ENCODE measurements around the gene NDFIP2.
"Not testable (repeated sequence)": the region's sequence is repeated elsewhere in the genome, so short reads cannot be mapped to it uniquely, and the experiment has no call there.

NDFIP2 gene

DNA sequence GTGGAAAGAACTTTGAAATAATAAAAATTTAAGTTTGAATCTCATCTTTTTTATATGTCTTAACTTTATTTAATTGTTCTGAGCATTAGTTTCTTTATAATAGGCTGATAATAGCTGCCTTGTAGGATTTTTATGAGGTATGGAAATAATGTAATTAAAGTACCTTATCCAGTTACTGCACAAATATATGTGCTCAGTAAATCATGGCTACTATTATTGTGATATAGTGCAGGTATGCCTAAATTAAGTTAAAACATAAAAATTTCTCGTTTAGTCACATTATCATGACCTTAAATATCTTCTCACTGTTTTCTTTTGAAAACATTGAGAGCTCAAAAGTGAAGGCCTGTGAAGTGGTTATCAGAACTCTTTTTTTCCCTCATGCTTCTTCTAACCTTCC is 62.9 kb downstream of the NDFIP2 start:
- Histone ChIP-seq H3K27me3 (ENCODE audit: control insufficient read depth in 2 of 2, insufficient read depth in 2 of 2, low read length in 2 of 2) (no peaks in the 10 kb centered on the region), H3K9me3 (ENCODE audit: control insufficient read depth in 2 of 2, low read length in 2 of 2) (no peaks in the 10 kb centered on the region), H3K4me1 (ENCODE audit: control insufficient read depth in 2 of 2, insufficient read depth in 2 of 2, low read length in 2 of 2) (no peaks in the 10 kb centered on the region), H3K9ac (ENCODE audit: low read depth in 1 of 2, low read length in 2 of 2) (no peak overlapping the region), H3K4me3 (ENCODE audit: low read length in 2 of 2) (no peak overlapping the region), H3K36me3 (ENCODE audit: control insufficient read depth in 2 of 2, insufficient read depth in 2 of 2, low read length in 2 of 2) (peaks cover 2 to 3% of the 10 kb centered on the region in 2 donors), H3K27ac (ENCODE audit: low read depth in 2 of 2, low read length in 2 of 2) (no peak overlapping the region)

GRCh38 chr13:79547211-79548195 is 66.5 kb downstream of the NDFIP2 start:
- no peak overlapping the region for H3K9ac ChIP-seq (ENCODE audit: low read depth in 1 of 2, low read length in 2 of 2)
- no peak overlapping the region for H3K4me3 ChIP-seq (ENCODE audit: low read length in 2 of 2)
- no peaks in the 10 kb centered on the region for H3K36me3 ChIP-seq (ENCODE audit: control insufficient read depth in 2 of 2, insufficient read depth in 2 of 2, low read length in 2 of 2)
- H3K4me1 ChIP-seq (ENCODE audit: control insufficient read depth in 2 of 2, insufficient read depth in 2 of 2, low read length in 2 of 2), result no peaks in the 10 kb centered on the region
- H3K9me3 ChIP-seq (ENCODE audit: control insufficient read depth in 2 of 2, low read length in 2 of 2), result no peaks in the 10 kb centered on the region
- H3K27me3 ChIP-seq (ENCODE audit: control insufficient read depth in 2 of 2, insufficient read depth in 2 of 2, low read length in 2 of 2), result no peaks in the 10 kb centered on the region
- no peak overlapping the region for H3K27ac ChIP-seq (ENCODE audit: low read depth in 2 of 2, low read length in 2 of 2)

DNA sequence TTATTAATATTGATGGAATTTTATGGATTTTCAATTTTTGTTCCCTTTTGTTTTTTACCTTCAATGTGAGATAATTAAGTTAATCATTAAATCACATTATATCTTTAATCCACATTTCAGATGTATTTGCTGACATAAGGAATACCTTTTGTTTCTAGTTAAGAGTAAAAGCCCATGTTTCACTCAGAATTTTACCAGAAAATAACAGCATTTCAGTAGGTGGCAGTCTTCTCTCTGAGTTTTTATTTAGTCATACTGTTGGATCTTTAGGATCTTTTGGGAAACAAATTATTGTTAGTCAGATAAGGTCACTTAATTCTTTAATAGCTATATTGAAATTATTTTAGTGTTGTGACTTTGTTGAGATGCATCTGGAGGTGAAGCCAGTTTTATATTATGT is 67.9 kb downstream of the NDFIP2 start:
- no peaks in the 10 kb centered on the region for H3K27me3 ChIP-seq (ENCODE audit: control insufficient read depth in 2 of 2, insufficient read depth in 2 of 2, low read length in 2 of 2)
- no peak overlapping the region for H3K9ac ChIP-seq (ENCODE audit: low read depth in 1 of 2, low read length in 2 of 2)
- H3K27ac ChIP-seq (ENCODE audit: low read depth in 2 of 2, low read length in 2 of 2), result no peak overlapping the region
- H3K4me3 ChIP-seq (ENCODE audit: low read length in 2 of 2), result no peak overlapping the region
- H3K9me3 ChIP-seq (ENCODE audit: control insufficient read depth in 2 of 2, low read length in 2 of 2), result no peaks in the 10 kb centered on the region
- no peaks in the 10 kb centered on the region for H3K4me1 ChIP-seq (ENCODE audit: control insufficient read depth in 2 of 2, insufficient read depth in 2 of 2, low read length in 2 of 2)
- no peaks in the 10 kb centered on the region for H3K36me3 ChIP-seq (ENCODE audit: control insufficient read depth in 2 of 2, insufficient read depth in 2 of 2, low read length in 2 of 2)

GRCh38 chr13:79549355-79550106 is 68.6 kb downstream of the NDFIP2 start:
- Histone ChIP-seq H3K9ac (ENCODE audit: low read depth in 1 of 2, low read length in 2 of 2) (no peak overlapping the region), H3K4me3 (ENCODE audit: low read length in 2 of 2) (no peak overlapping the region), H3K27me3 (ENCODE audit: control insufficient read depth in 2 of 2, insufficient read depth in 2 of 2, low read length in 2 of 2) (no peaks in the 10 kb centered on the region), H3K36me3 (ENCODE audit: control insufficient read depth in 2 of 2, insufficient read depth in 2 of 2, low read length in 2 of 2) (no peaks in the 10 kb centered on the region), H3K4me1 (ENCODE audit: control insufficient read depth in 2 of 2, insufficient read depth in 2 of 2, low read length in 2 of 2) (no peaks in the 10 kb centered on the region), H3K9me3 (ENCODE audit: control insufficient read depth in 2 of 2, low read length in 2 of 2) (no peaks in the 10 kb centered on the region), H3K27ac (ENCODE audit: low read depth in 2 of 2, low read length in 2 of 2) (no peak overlapping the region)

DNA sequence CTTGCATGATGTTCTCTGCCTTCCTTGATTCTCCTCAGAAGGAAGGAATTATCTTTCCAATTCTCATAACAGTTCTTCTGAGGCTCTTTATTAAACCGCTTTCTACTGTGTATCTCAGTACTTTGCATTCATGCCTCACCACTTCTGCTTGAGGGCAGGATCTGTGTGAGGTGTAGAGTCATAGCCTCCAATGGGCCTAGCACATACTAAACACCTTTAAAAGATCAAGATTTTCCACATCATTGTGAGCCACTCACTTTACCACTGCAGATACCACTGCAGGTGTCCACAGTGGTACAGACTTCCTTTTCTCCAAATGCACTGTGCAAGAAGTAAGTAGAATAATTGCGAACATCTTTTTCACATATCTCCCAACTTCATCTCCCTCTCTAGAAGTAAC is 76.7 kb downstream of the NDFIP2 start:
- H3K27me3 ChIP-seq (ENCODE audit: control insufficient read depth in 2 of 2, insufficient read depth in 2 of 2, low read length in 2 of 2), result no peaks in the 10 kb centered on the region
- no peaks in the 10 kb centered on the region for H3K9me3 ChIP-seq (ENCODE audit: control insufficient read depth in 2 of 2, low read length in 2 of 2)
- no peaks in the 10 kb centered on the region for H3K4me1 ChIP-seq (ENCODE audit: control insufficient read depth in 2 of 2, insufficient read depth in 2 of 2, low read length in 2 of 2)
- no peak overlapping the region for H3K9ac ChIP-seq (ENCODE audit: low read depth in 1 of 2, low read length in 2 of 2)
- peaks cover 0 to 8% of the 10 kb centered on the region in 2 donors for H3K36me3 ChIP-seq (ENCODE audit: control insufficient read depth in 2 of 2, insufficient read depth in 2 of 2, low read length in 2 of 2)
- H3K4me3 ChIP-seq (ENCODE audit: low read length in 2 of 2), result no peak overlapping the region
- no peak overlapping the region for H3K27ac ChIP-seq (ENCODE audit: low read depth in 2 of 2, low read length in 2 of 2)

DNA sequence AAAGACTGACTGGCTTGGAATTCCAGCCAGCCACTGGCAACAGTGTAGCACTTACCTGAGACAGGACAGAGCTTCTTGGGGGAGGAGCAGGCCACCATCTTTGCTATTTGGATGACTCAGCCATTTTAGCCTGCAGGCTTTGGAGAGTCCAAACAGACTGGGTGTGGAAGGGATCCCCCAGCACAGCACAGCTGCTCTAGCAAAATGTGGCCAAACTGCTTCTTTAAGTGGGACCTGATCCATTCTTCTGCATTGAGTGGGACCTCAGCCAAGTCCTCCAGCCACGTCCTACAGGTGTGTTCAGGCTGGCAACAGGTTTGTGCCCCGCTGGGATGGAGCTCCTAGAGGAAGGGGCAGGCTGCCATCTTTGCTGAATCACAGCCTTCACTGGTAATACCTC is 80.0 kb downstream of the NDFIP2 start:
- H3K4me3 ChIP-seq (ENCODE audit: low read length in 2 of 2), result no peak overlapping the region
- H3K4me1 ChIP-seq (ENCODE audit: control insufficient read depth in 2 of 2, insufficient read depth in 2 of 2, low read length in 2 of 2), result no peaks in the 10 kb centered on the region
- H3K9ac ChIP-seq (ENCODE audit: low read depth in 1 of 2, low read length in 2 of 2), result no peak overlapping the region
- no peaks in the 10 kb centered on the region for H3K9me3 ChIP-seq (ENCODE audit: control insufficient read depth in 2 of 2, low read length in 2 of 2)
- peaks cover 0 to 8% of the 10 kb centered on the region in 2 donors for H3K36me3 ChIP-seq (ENCODE audit: control insufficient read depth in 2 of 2, insufficient read depth in 2 of 2, low read length in 2 of 2)
- no peak overlapping the region for H3K27ac ChIP-seq (ENCODE audit: low read depth in 2 of 2, low read length in 2 of 2)
- H3K27me3 ChIP-seq (ENCODE audit: control insufficient read depth in 2 of 2, insufficient read depth in 2 of 2, low read length in 2 of 2), result no peaks in the 10 kb centered on the region

DNA sequence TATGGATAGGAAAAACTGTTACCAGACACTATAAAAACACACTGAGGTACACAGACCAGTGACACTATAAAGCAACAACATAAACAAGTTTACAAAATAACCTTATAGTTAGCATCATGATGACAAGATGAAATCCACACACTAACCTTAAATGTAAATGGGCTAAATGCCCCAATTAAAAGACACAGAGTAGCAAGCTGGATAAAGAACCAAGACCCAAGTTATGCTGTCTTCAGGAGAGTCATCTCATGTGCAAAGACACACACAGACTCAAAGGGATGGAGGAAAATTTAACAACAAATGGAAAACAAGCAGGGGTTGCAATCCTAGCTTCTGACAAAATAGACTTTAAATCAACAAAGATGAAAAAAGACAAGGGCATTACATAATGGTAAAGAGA is 81.6 kb downstream of the NDFIP2 start:
- no peaks in the 10 kb centered on the region for H3K9me3 ChIP-seq (ENCODE audit: control insufficient read depth in 2 of 2, low read length in 2 of 2)
- no peaks in the 10 kb centered on the region for H3K27me3 ChIP-seq (ENCODE audit: control insufficient read depth in 2 of 2, insufficient read depth in 2 of 2, low read length in 2 of 2)

DNA sequence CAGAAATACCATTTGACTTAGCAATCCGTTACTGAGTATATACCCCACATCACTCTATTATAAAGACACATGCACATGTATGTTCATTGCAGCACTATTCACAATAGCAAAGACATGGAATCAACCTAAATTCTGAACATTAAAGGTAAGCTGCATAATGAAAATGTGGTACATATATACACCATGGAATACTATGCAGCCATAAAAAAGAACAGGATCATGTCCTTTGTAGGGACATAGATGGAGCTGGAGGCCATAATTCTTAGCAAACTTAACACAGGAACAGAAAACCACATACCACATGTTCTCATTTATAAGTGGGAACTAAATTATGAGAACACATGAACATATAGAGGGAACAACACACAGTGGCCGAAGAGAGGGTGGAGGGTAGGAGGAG is 85.2 kb downstream of the NDFIP2 start:
- no peaks in the 10 kb centered on the region for H3K9me3 ChIP-seq (ENCODE audit: control insufficient read depth in 2 of 2, low read length in 2 of 2)
- no peak overlapping the region for H3K4me3 ChIP-seq (ENCODE audit: low read length in 2 of 2)
- no peaks in the 10 kb centered on the region for H3K4me1 ChIP-seq (ENCODE audit: control insufficient read depth in 2 of 2, insufficient read depth in 2 of 2, low read length in 2 of 2)
- H3K27ac ChIP-seq (ENCODE audit: low read depth in 2 of 2, low read length in 2 of 2), result no peak overlapping the region
- H3K9ac ChIP-seq (ENCODE audit: low read depth in 1 of 2, low read length in 2 of 2), result no peak overlapping the region
- H3K27me3 ChIP-seq (ENCODE audit: control insufficient read depth in 2 of 2, insufficient read depth in 2 of 2, low read length in 2 of 2), result no peaks in the 10 kb centered on the region
- no peaks in the 10 kb centered on the region for H3K36me3 ChIP-seq (ENCODE audit: control insufficient read depth in 2 of 2, insufficient read depth in 2 of 2, low read length in 2 of 2)

More for the DNA sequence above, 81.6 kb downstream of the NDFIP2 start:
- no peak overlapping the region for H3K4me3 ChIP-seq (ENCODE audit: low read length in 2 of 2)
- no peaks in the 10 kb centered on the region for H3K4me1 ChIP-seq (ENCODE audit: control insufficient read depth in 2 of 2, insufficient read depth in 2 of 2, low read length in 2 of 2)
- peaks cover 0 to 5% of the 10 kb centered on the region in 2 donors for H3K36me3 ChIP-seq (ENCODE audit: control insufficient read depth in 2 of 2, insufficient read depth in 2 of 2, low read length in 2 of 2)
- no peak overlapping the region for H3K27ac ChIP-seq (ENCODE audit: low read depth in 2 of 2, low read length in 2 of 2)
- H3K9ac ChIP-seq (ENCODE audit: low read depth in 1 of 2, low read length in 2 of 2), result no peak overlapping the region

DNA sequence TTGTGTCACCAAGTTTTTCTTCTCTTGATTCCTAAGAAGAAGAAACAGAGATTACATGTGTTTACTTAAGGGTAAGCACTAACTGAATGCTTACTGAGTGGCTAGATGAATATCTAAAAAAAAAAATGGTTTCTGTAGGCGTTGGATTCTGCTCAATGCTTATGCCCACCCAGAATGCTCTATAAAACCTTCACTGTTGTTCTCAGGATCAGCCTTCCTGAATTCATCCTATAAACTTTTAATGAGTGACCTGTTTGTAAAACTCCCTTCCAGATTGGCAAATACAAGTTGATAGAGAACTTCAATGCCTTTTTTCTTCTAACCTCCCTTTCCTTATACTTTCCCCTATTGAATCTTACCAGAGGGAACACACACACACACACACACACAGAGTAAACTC is 90.2 kb downstream of the NDFIP2 start:
- Histone ChIP-seq H3K9me3 (ENCODE audit: control insufficient read depth in 2 of 2, low read length in 2 of 2) (no peaks in the 10 kb centered on the region), H3K27ac (ENCODE audit: low read depth in 2 of 2, low read length in 2 of 2) (no peak overlapping the region), H3K4me3 (ENCODE audit: low read length in 2 of 2) (no peak overlapping the region), H3K27me3 (ENCODE audit: control insufficient read depth in 2 of 2, insufficient read depth in 2 of 2, low read length in 2 of 2) (no peaks in the 10 kb centered on the region), H3K9ac (ENCODE audit: low read depth in 1 of 2, low read length in 2 of 2) (no peak overlapping the region), H3K36me3 (ENCODE audit: control insufficient read depth in 2 of 2, insufficient read depth in 2 of 2, low read length in 2 of 2) (no peaks in the 10 kb centered on the region), H3K4me1 (ENCODE audit: control insufficient read depth in 2 of 2, insufficient read depth in 2 of 2, low read length in 2 of 2) (no peaks in the 10 kb centered on the region)

DNA sequence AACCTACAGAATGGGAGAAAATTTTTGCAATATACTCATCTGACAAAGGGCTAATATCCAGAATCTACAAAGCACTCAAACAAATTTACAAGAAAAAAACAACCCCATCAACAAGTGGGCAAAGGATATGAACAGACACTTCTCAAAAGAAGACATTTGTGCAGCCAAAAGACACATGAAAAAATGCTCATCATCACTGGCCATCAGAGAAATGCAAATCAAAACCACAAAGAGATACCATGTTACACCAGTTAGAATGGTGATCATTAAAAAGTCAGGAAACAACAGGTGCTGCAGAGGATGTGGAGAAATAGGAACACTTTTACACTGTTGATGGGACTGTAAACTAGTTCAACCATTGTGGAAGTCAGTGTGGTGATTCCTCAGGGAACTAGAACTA is 92.9 kb downstream of the NDFIP2 start:
- H3K9me3 ChIP-seq (ENCODE audit: control insufficient read depth in 2 of 2, low read length in 2 of 2); H3K9ac ChIP-seq (ENCODE audit: low read depth in 1 of 2, low read length in 2 of 2); H3K4me1 ChIP-seq (ENCODE audit: control insufficient read depth in 2 of 2, insufficient read depth in 2 of 2, low read length in 2 of 2); H3K27me3 ChIP-seq (ENCODE audit: control insufficient read depth in 2 of 2, insufficient read depth in 2 of 2, low read length in 2 of 2); H3K4me3 ChIP-seq (ENCODE audit: low read length in 2 of 2); H3K36me3 ChIP-seq (ENCODE audit: control insufficient read depth in 2 of 2, insufficient read depth in 2 of 2, low read length in 2 of 2); H3K27ac ChIP-seq (ENCODE audit: low read depth in 2 of 2, low read length in 2 of 2): not testable (repeated sequence)

Data from mucosa of rectum (tissue), 2 donors.